SHP77 treated with DMSO at 0.1 percent for 48 hours (cell line): ENCODE data around the gene DCDC2B.
"Not testable (repeated sequence)": the region's sequence is repeated elsewhere in the genome, so short reads cannot be mapped to it uniquely, and the experiment has no call there.

Experiments used
- DNase-seq: peaks from one replicate; lab custom pipeline; 2025; lab: John Stamatoyannopoulos, UW

The DCDC2B gene

GRCh38 chr1:32256473-32257226, 47.8 kb downstream of the DCDC2B start:
- no peak for DNase-seq

- no peak for DNase-seq
Measured at GRCh38 chr1:32257227-32257508, 48.3 kb downstream of the DCDC2B start.

- DNase-seq: not testable (repeated sequence)
Measured at GRCh38 chr1:32263236-32263593, 54.3 kb downstream of the DCDC2B start.

GRCh38 chr1:32263744-32264143, 54.9 kb downstream of the DCDC2B start:
- no peak for DNase-seq
